ENCODE results near the gene GATAD2B.

GATAD2B gene

GRCh38 chr1:153922972-153923925 lies at the start of gene GATAD2B:
Gene GATAD2B (minus strand): TSS chr1:153922972. CDS start chr1:153828347, 94,625 bp downstream.
- peak; percentile 98 for DNase-seq (ENCODE audit: low spot score)

GRCh38 chr1:153970346-153970745 lies 47.6 kb upstream of the GATAD2B start:
- DNase-seq (ENCODE audit: low spot score), result no peak

- no peak for DNase-seq (ENCODE audit: low spot score)
Observed at GRCh38 chr1:153968972-153969371, 46.2 kb upstream of the GATAD2B start.

- DNase-seq (ENCODE audit: low spot score), result no peak
Observed at GRCh38 chr1:153968408-153968807, 45.6 kb upstream of the GATAD2B start.

GRCh38 chr1:153968000-153968363 lies 45.2 kb upstream of the GATAD2B start:
- no peak for DNase-seq (ENCODE audit: low spot score)

GRCh38 chr1:153967107-153967999 lies 44.6 kb upstream of the GATAD2B start, which contains the start of gene CREB3L4:
Gene CREB3L4 (plus strand): TSS chr1:153967902. CDS start chr1:153968526, 624 bp downstream.
- peak; percentile 93 for DNase-seq (ENCODE audit: low spot score)

GRCh38 chr1:153963850-153964331 lies 41.1 kb upstream of the GATAD2B start:
- DNase-seq (ENCODE audit: low spot score), result no peak

GRCh38 chr1:153963030-153963849 lies 40.5 kb upstream of the GATAD2B start, which contains the start of gene SLC39A1:
Gene SLC39A1 (minus strand): TSS chr1:153963537. CDS start chr1:153962715, 822 bp downstream.
- peak; percentile 98 for DNase-seq (ENCODE audit: low spot score)

- no peak for DNase-seq (ENCODE audit: low spot score)
Observed at GRCh38 chr1:153962088-153963029, 39.6 kb upstream of the GATAD2B start.

GRCh38 chr1:153961421-153961820 lies 38.6 kb upstream of the GATAD2B start:
- no peak for DNase-seq (ENCODE audit: low spot score)

GRCh38 chr1:153960206-153960605 lies 37.4 kb upstream of the GATAD2B start:
- DNase-seq (ENCODE audit: low spot score), result no peak

GRCh38 chr1:153959454-153959853 lies 36.7 kb upstream of the GATAD2B start:
- DNase-seq (ENCODE audit: low spot score), result no peak

GRCh38 chr1:153958961-153959260 lies 36.1 kb upstream of the GATAD2B start:
- no peak for DNase-seq (ENCODE audit: low spot score)

- peak; percentile 97 for DNase-seq (ENCODE audit: low spot score)
Observed at GRCh38 chr1:153958111-153958960, 35.6 kb upstream of the GATAD2B start, which contains the start of gene CRTC2. Gene CRTC2 (minus strand): TSS chr1:153958612. CDS start chr1:153958497, 115 bp downstream.

- no peak for DNase-seq (ENCODE audit: low spot score)
Observed at GRCh38 chr1:153957744-153958110, 35.0 kb upstream of the GATAD2B start.

- no peak for DNase-seq (ENCODE audit: low spot score)
Observed at GRCh38 chr1:153956997-153957715, 34.4 kb upstream of the GATAD2B start.

- no peak for DNase-seq (ENCODE audit: low spot score)
Observed at GRCh38 chr1:153954826-153955225, 32.1 kb upstream of the GATAD2B start.

GRCh38 chr1:153953859-153954365 lies 31.1 kb upstream of the GATAD2B start:
- DNase-seq (ENCODE audit: low spot score), result no peak

All from left forelimb (tissue), 1 donor.